ENCODE results near the gene PDE11A.

- TF ChIP-seq, protein P1, sequence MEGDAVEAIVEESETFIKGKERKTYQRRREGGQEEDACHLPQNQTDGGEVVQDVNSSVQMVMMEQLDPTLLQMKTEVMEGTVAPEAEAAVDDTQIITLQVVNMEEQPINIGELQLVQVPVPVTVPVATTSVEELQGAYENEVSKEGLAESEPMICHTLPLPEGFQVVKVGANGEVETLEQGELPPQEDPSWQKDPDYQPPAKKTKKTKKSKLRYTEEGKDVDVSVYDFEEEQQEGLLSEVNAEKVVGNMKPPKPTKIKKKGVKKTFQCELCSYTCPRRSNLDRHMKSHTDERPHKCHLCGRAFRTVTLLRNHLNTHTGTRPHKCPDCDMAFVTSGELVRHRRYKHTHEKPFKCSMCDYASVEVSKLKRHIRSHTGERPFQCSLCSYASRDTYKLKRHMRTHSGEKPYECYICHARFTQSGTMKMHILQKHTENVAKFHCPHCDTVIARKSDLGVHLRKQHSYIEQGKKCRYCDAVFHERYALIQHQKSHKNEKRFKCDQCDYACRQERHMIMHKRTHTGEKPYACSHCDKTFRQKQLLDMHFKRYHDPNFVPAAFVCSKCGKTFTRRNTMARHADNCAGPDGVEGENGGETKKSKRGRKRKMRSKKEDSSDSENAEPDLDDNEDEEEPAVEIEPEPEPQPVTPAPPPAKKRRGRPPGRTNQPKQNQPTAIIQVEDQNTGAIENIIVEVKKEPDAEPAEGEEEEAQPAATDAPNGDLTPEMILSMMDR (IDR thresholded peaks at IDR 0.05), result no peak
- no peak for TF ChIP-seq POLR2A (IDR thresholded peaks at IDR 0.05)
These were observed 391.5 kb downstream of the PDE11A start for GRCh38 chr2:177680866-177681712.

Data from adrenal gland (tissue), 5 donors.